Measurements from ENCODE around the gene PIGR.

- TF ChIP-seq CTCF (IDR thresholded peaks at IDR 0.05): no peak
- TF ChIP-seq EP300 (IDR thresholded peaks at IDR 0.05): no peak
- TF ChIP-seq POLR2A (IDR thresholded peaks at IDR 0.05): no peak
These were observed 53.8 kb downstream of the PIGR start for GRCh38 chr1:206892351-206892984.

Data from ovary (tissue), 3 donors.